HG03097 (cell line): Measurements from ENCODE around the gene SYT8.

Experiments used
- ATAC-seq: cut with Tn5 transposase; IDR thresholded peaks from one replicate; pipeline ENCODE4 v1.9.1; 2021; ENCODE audit not compliant: unreplicated experiment, low FRiP score

SYT8 gene

GRCh38 chr11:1817000-1817399 is 17.8 kb upstream of the SYT8 start:
- no peak for ATAC-seq

GRCh38 chr11:1817511-1817910 is 17.3 kb upstream of the SYT8 start:
- no peak for ATAC-seq

- ATAC-seq: no peak
Measured at GRCh38 chr11:1819074-1819473, 15.7 kb upstream of the SYT8 start.

GRCh38 chr11:1820463-1821325 is 14.1 kb upstream of the SYT8 start:
- ATAC-seq: no peak

- no peak for ATAC-seq
Measured at GRCh38 chr11:1821562-1821961, 13.2 kb upstream of the SYT8 start.

- no peak for ATAC-seq
Measured at GRCh38 chr11:1822648-1823375, 12.0 kb upstream of the SYT8 start.

- no peak for ATAC-seq
Measured at GRCh38 chr11:1823376-1824220, 11.2 kb upstream of the SYT8 start.

- no peak for ATAC-seq
Measured at GRCh38 chr11:1824221-1825038, 10.4 kb upstream of the SYT8 start.

GRCh38 chr11:1825039-1825740 is 9.6 kb upstream of the SYT8 start:
- no peak for ATAC-seq

GRCh38 chr11:1825785-1826451 is 8.9 kb upstream of the SYT8 start:
- no peak for ATAC-seq

- no peak for ATAC-seq
Measured at GRCh38 chr11:1826552-1827094, 8.2 kb upstream of the SYT8 start.

GRCh38 chr11:1827095-1827813 is 7.5 kb upstream of the SYT8 start:
- ATAC-seq: no peak

GRCh38 chr11:1827931-1828330 is 6.9 kb upstream of the SYT8 start:
- ATAC-seq: no peak

- ATAC-seq: no peak
Measured at GRCh38 chr11:1828542-1828941, 6.2 kb upstream of the SYT8 start.

- no peak for ATAC-seq
Measured at GRCh38 chr11:1829039-1829820, 5.6 kb upstream of the SYT8 start.

GRCh38 chr11:1830004-1830321 is 4.8 kb upstream of the SYT8 start:
- no peak for ATAC-seq
